OCI-LY3 (cell line): ENCODE measurements around the gene RNF166.
A peak's percentile ranks its signal among the peaks of the same experiment; 100 is the strongest.

ENCODE experiments used
- H2AFZ ChIP-seq: fragments of 200-600, 300-600 bp; shearing (Covaris generic); 2 replicates; pipeline ENCODE4 v1.6.0; 2014; ENCODE audit warnings: antibody characterized with exemption, low read depth, low read length
- H3K27ac ChIP-seq: fragments of 200-600, 300-600 bp; sonication (generic); 2 replicates; pipeline ENCODE4 v1.5.1; 2014; ENCODE audit warnings: mild to moderate bottlenecking, low read length, moderate library complexity, mixed read lengths
- H3K27me3 ChIP-seq: fragments of 200-600, 300-600 bp; sonication (generic); 2 replicates; pipeline ENCODE4 v1.6.1; 2014; ENCODE audit warnings: low read depth, low read length, mixed read lengths
- H3K36me3 ChIP-seq: fragments of 200-600, 300-600 bp; sonication (generic); replicated peaks from 2 replicates; pipeline ENCODE3; 2014; ENCODE audit warnings: low read depth, low read length, mixed read lengths
- H3K4me1 ChIP-seq: fragments of 300-600, 200-600 bp; sonication (generic); 2 replicates; pipeline ENCODE4 v1.6.1; 2014; ENCODE audit warnings: low read length, mixed read lengths
- H3K4me2 ChIP-seq: fragments of 200-600, 300-600 bp; sonication (generic); 2 replicates; pipeline ENCODE4 v1.6.1; 2014; ENCODE audit warnings: low read length, mixed read lengths
- H3K4me3 ChIP-seq: fragments of 300-600, 200-600 bp; sonication (generic); 2 replicates; pipeline ENCODE4 v1.5.1; 2014; ENCODE audit warnings: antibody characterized with exemption, mild to moderate bottlenecking, low read length, moderate library complexity
- H3K79me2 ChIP-seq: fragments of 300-600, 200-600 bp; shearing (Covaris generic); 2 replicates; pipeline ENCODE4 v1.6.1; 2014; ENCODE audit warnings: mild to moderate bottlenecking, low read length, mixed read lengths
- H3K9ac ChIP-seq: fragments of 300-600, 200-600 bp; shearing (Covaris generic); 2 replicates; pipeline ENCODE4 v1.6.0; 2014; ENCODE audit warnings: mild to moderate bottlenecking, low read length, moderate library complexity
- H3K9me3 ChIP-seq: fragments of 200-600, 300-600 bp; shearing (Covaris generic); 2 replicates; pipeline ENCODE4 v1.6.1; 2014; ENCODE audit warnings: low read length, mixed read lengths; ENCODE audit not compliant: insufficient read depth
- H4K20me1 ChIP-seq: fragments of 200-600, 300-600 bp; sonication (generic); 2 replicates; pipeline ENCODE4 v1.6.1; 2016; ENCODE audit warnings: low read length, mixed read lengths; ENCODE audit not compliant: insufficient read depth
- EZH2phosphoT487 ChIP-seq: fragments of 200-600 bp; shearing (Covaris generic); IDR thresholded peaks from 2 replicates; pipeline ENCODE4 v1.6.1; 2018; ENCODE audit warnings: antibody characterized with exemption, mixed run types, low read depth
- TF ChIP-seq, protein P1 (sequence below): fragments of 200-600, 300-600 bp; sonication (generic); IDR thresholded peaks from 2 replicates; pipeline ENCODE4 v1.5.1; 2014; ENCODE audit warnings: antibody characterized with exemption, low read length, low read depth

The RNF166 gene

GRCh38 chr16:88665148-88665547, 41.1 kb downstream of the RNF166 start:
- H3K4me1 ChIP-seq: peaks cover 24% of the 10 kb centered on the region
- H4K20me1 ChIP-seq: peaks cover 8% of the 10 kb centered on the region
- H3K36me3 ChIP-seq: peaks cover 15% of the 10 kb centered on the region
- H2AFZ ChIP-seq: no peak overlapping the region
- H3K79me2 ChIP-seq: peaks cover 24% of the 10 kb centered on the region
- no peaks in the 10 kb centered on the region for H3K27me3 ChIP-seq
- H3K4me3 ChIP-seq: no peak overlapping the region
- TF ChIP-seq, protein P1, sequence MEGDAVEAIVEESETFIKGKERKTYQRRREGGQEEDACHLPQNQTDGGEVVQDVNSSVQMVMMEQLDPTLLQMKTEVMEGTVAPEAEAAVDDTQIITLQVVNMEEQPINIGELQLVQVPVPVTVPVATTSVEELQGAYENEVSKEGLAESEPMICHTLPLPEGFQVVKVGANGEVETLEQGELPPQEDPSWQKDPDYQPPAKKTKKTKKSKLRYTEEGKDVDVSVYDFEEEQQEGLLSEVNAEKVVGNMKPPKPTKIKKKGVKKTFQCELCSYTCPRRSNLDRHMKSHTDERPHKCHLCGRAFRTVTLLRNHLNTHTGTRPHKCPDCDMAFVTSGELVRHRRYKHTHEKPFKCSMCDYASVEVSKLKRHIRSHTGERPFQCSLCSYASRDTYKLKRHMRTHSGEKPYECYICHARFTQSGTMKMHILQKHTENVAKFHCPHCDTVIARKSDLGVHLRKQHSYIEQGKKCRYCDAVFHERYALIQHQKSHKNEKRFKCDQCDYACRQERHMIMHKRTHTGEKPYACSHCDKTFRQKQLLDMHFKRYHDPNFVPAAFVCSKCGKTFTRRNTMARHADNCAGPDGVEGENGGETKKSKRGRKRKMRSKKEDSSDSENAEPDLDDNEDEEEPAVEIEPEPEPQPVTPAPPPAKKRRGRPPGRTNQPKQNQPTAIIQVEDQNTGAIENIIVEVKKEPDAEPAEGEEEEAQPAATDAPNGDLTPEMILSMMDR: no peak
- no peak for TF ChIP-seq EZH2phosphoT487
- H3K27ac ChIP-seq: no peak overlapping the region
- H3K4me2 ChIP-seq: peak overlapping the region; percentile 13; the same call in 1 of the 2 replicates
- no peak overlapping the region for H3K9ac ChIP-seq
- H3K9me3 ChIP-seq: no peaks in the 10 kb centered on the region

DNA sequence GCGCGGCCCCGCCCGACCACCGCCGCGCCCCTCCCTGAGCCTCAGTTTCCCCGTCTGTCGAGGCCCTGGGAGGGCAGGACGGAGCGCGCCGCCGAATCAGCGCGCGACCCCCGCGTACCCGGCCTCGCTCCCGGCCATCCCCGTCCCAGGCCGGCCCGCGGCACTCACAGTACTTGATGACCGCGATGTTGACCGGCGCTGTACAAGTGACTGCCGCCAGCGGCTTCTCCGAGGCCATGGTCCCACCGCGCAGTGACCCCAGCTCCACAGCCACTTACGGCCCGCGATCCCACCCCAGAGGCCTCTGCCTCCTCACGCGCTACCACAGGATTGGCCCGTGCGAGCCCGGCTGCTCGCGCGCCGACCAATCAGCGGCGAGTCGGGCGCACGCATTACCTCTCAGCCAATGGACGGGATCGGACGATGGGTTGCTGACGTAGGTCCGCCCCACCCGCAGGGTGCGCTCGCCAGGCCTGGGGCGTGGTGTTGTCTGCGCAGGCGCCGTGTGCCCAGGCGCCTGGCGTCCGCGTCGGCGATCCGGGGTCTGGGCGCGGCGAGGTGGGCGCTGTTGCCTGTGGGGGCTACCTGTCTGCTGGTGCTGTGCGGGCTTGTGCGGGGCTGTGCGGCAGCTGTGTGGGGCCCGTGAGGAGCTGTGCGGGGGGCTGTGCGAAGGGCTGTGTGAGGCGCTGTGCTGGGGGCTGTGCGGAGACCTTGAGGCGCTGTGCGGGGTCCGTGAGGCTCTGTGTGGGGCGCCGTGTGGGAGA, 43.2 kb downstream of the RNF166 start, which contains the start of gene MVD:
Gene MVD (minus strand): TSS at position 249 of the 764 bp plus-strand sequence. CDS start 11 bp downstream, at position 238.
- H2AFZ ChIP-seq: peak within 1 kb of the TSS; percentile 65; the same call in 1 of the 2 replicates

DNA sequence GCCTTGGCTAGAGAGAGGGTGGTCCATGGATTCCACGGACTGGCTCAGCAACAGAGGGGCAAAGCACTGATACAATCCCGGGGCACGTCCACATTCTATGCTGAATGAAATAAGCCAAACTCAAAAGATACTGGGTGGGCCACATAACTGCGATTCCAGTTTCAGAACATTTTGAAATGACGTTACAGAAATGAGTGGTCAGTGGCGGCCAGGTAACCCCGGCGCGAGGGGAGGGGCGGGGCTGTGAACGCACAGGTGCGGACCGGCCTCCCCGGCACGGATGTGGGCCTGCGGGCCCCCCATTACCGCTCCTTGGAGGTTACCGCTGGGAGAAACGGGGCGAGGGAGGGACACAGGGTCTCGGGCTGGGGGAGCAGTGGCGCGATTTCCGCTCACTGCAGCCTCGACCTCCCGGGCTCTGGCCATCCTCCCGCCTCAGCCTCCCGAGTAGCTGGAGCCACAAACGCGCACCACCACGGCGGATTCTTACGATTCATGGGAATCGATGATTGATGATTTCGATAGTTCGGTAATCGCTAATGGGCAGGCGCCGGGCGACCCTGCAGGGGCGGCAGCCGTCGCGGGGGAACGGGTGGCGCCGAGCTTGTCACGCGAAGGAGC, 43.9 kb downstream of the RNF166 start:
- Histone ChIP-seq H3K4me1 (peaks cover 24% of the 10 kb centered on the region), H3K4me2 (peak overlapping the region; percentile 69), H3K9ac (peak overlapping the region; percentile 89), H3K4me3 (peak overlapping the region; percentile 85), H3K27me3 (no peaks in the 10 kb centered on the region), H3K36me3 (peaks cover 31% of the 10 kb centered on the region), H2AFZ (peak overlapping the region; percentile 53; the same call in 1 of the 2 replicates), H3K27ac (peak overlapping the region; percentile 72), H3K79me2 (peaks cover 48% of the 10 kb centered on the region), H4K20me1 (peaks cover 29% of the 10 kb centered on the region), H3K9me3 (no peaks in the 10 kb centered on the region)
- TF ChIP-seq, protein P1: no peak
- TF ChIP-seq EZH2phosphoT487: no peak

More for the DNA sequence above, 43.2 kb downstream of the RNF166 start, which contains the start of gene MVD:
- H3K36me3 ChIP-seq: peaks cover 24% of the 10 kb centered on the region
- TF ChIP-seq, protein P1: no peak
- TF ChIP-seq EZH2phosphoT487: no peak
- no peaks in the 10 kb centered on the region for H3K27me3 ChIP-seq
- H4K20me1 ChIP-seq: peaks cover 24% of the 10 kb centered on the region
- peaks cover 24% of the 10 kb centered on the region for H3K4me1 ChIP-seq
- peak within 1 kb of the TSS; percentile 85 for H3K4me3 ChIP-seq
- H3K79me2 ChIP-seq: peaks cover 42% of the 10 kb centered on the region
- H3K9ac ChIP-seq: peak within 1 kb of the TSS; percentile 89
- H3K4me2 ChIP-seq: peak within 1 kb of the TSS; percentile 77
- H3K9me3 ChIP-seq: no peaks in the 10 kb centered on the region
- H3K27ac ChIP-seq: peak within 1 kb of the TSS; percentile 72

- TF ChIP-seq, protein P1: no peak
- TF ChIP-seq EZH2phosphoT487: no peak
- Histone ChIP-seq H3K4me1 (peaks cover 24% of the 10 kb centered on the region), H3K4me2 (peak overlapping the region; percentile 34), H3K4me3 (0 out of 2 replicates have a peak overlapping the region, but pooled peaks have one; percentile 8), H2AFZ (no peak overlapping the region), H3K79me2 (peaks cover 48% of the 10 kb centered on the region), H4K20me1 (peaks cover 33% of the 10 kb centered on the region), H3K36me3 (peaks cover 38% of the 10 kb centered on the region), H3K9me3 (no peaks in the 10 kb centered on the region), H3K9ac (no peak overlapping the region), H3K27ac (no peak overlapping the region), H3K27me3 (no peaks in the 10 kb centered on the region)
Observed at GRCh38 chr16:88661468-88661867, 44.7 kb downstream of the RNF166 start.
